HepG2 (cell line): ENCODE measurements around the gene AGER. TPM values are rescaled to one million over a fixed set of nuclear protein-coding genes. Genes with fewer than 3 reads are reported as not detected.
A peak's percentile ranks its signal among the peaks of the same experiment; 100 is the strongest.

Experiments used
- ATAD3A ChIP-seq: sonication (generic); formaldehyde crosslinking; IDR thresholded peaks from 2 replicates; pipeline ENCODE4 v1.4.0; 2020; ENCODE audit warnings: missing genetic modification reagents
- CREB3 ChIP-seq: sonication (generic); formaldehyde crosslinking; IDR thresholded peaks from 2 replicates; pipeline ENCODE4 v1.5.0; 2020; ENCODE audit warnings: missing genetic modification reagents
- GZF1 ChIP-seq: sonication (generic); formaldehyde crosslinking; IDR thresholded peaks from 2 replicates; pipeline ENCODE4 v1.5.1; 2020; ENCODE audit warnings: mild to moderate bottlenecking, missing genetic modification reagents
- NFE2L2 ChIP-seq: fragments of 150-350 bp; IDR thresholded peaks from 2 replicates; pipeline ENCODE4 v1.6.1; 2014; ENCODE audit warnings: low read length
- PHF21A ChIP-seq: sonication (generic); formaldehyde crosslinking; IDR thresholded peaks from 2 replicates; pipeline ENCODE4 v1.5.0; 2020; ENCODE audit warnings: mild to moderate bottlenecking, missing genetic modification reagents
- SP5 ChIP-seq: IDR thresholded peaks from 2 replicates; pipeline ENCODE4 v1.6.1; 2016; ENCODE audit warnings: low read depth, borderline replicate concordance
- THAP11 ChIP-seq: IDR thresholded peaks from 2 replicates; pipeline ENCODE4 v1.6.1; 2016; ENCODE audit warnings: missing biosample characterization, missing genetic modification reagents
- ZNF234 ChIP-seq: sonication (generic); formaldehyde crosslinking; conservative IDR thresholded peaks from 2 replicates; pipeline ENCODE4 v1.5.1; 2020; ENCODE audit warnings: mild to moderate bottlenecking, missing genetic modification reagents
- ZNF280D ChIP-seq: sonication (generic); formaldehyde crosslinking; IDR thresholded peaks from 2 replicates; pipeline ENCODE4 v1.5.1; 2020; ENCODE audit warnings: mild to moderate bottlenecking, missing genetic modification reagents
- ZNF318 ChIP-seq: sonication (generic); formaldehyde crosslinking; IDR thresholded peaks from 2 replicates; pipeline ENCODE4 v1.4.0; 2020; ENCODE audit warnings: mild to moderate bottlenecking, missing genetic modification reagents
- polyA plus RNA-seq, 8 experiments: library from polyadenylated mRNA; depleted of rRNA in 3 of 8; stranded (reverse) in 7 of 8; unstranded in 1 of 8; fragments of >200 nt; fragmentation: Illumina TruSeq in 4 of 8; extraction: Trizol in 4 of 8; gene quantifications; 2 replicates each; pipeline versions ENCODE4 v1.2.1 to v1.2.3, GENCODE V29; 2011 to 2016; ENCODE audit warnings: low read depth in 4 of 8, missing spikeins in 1 of 8, mixed read lengths in 1 of 8; ENCODE audit not compliant: insufficient read depth in 1 of 8
- total RNA-seq, 5 experiments: library from RNA; depleted of rRNA; stranded (reverse); fragments of >200 nt; fragmentation: Illumina TruSeq; extraction: Trizol; gene quantifications; 2 replicates each; pipeline ENCODE4 v1.2.3, GENCODE V29; 2016; ENCODE audit warnings: low read depth in 1 of 5
- TF ChIP-seq, protein P1 (sequence below): sonication (generic); formaldehyde crosslinking; conservative IDR thresholded peaks from 2 replicates; pipeline ENCODE4 v1.5.0; 2020; ENCODE audit warnings: missing genetic modification reagents
- TF ChIP-seq, protein P2 (sequence below), 2 experiments: fragments of 450-650 bp in 1 of 2; sonication (generic) in 1 of 2; formaldehyde crosslinking; IDR thresholded peaks; 2 replicates each; pipeline versions ENCODE4 v1.5.0 to v1.8.0; 2020 to 2022; ENCODE audit warnings: mild to moderate bottlenecking in 1 of 2, missing genetic modification reagents in 1 of 2
- TF ChIP-seq, protein P3 (sequence below): sonication (generic); formaldehyde crosslinking; IDR thresholded peaks from 2 replicates; pipeline ENCODE4 v1.4.0; 2020; ENCODE audit warnings: mild to moderate bottlenecking, missing genetic modification reagents

Gene AGER
- total and polyA plus RNA-seq, 2 of the 13 experiments (the other 11 are each of a cell fraction or from before 2014, with no cell fraction given), result 1.9 to 5.1 TPM

DNA sequence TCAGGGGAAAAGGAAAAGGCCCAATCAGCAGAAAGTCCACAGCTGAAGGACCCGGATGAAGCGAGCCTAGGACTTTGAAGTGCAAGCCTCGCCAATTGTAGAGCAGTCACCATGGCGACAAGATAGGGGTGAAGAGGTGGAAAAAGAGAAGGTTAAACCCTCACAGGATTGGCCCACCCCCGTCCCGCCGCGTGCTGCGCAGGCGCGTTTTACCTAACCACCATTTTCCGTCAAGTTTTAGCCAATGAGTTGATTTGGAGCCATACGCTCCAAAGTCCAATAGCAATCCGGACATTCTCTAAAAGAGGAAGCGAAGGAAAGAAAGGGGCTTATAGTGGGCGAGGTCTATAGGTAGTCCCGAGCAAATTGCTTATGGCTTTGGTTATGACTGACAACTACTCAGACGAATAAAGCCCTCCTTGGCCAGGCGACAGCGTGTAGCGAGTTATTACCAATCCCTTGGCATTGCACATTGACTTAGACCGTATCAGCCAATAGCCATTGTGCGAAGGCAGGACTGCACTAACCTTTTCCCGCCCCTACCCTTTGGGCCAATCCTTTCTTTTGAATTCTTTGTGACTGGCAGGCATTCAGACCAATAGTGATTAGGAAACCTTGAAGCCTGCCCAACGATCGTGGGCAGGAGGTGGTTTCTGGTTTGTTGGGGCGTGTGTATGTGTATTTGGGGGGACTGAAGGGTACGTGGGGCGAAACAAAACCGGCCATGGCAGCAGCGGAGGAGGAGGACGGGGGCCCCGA, 6.1 kb downstream of the AGER start, which contains the start of gene RNF5 (continued):
- TF ChIP-seq, protein P1, sequence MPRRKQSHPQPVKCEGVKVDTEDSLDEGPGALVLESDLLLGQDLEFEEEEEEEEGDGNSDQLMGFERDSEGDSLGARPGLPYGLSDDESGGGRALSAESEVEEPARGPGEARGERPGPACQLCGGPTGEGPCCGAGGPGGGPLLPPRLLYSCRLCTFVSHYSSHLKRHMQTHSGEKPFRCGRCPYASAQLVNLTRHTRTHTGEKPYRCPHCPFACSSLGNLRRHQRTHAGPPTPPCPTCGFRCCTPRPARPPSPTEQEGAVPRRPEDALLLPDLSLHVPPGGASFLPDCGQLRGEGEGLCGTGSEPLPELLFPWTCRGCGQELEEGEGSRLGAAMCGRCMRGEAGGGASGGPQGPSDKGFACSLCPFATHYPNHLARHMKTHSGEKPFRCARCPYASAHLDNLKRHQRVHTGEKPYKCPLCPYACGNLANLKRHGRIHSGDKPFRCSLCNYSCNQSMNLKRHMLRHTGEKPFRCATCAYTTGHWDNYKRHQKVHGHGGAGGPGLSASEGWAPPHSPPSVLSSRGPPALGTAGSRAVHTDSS, result no peak
- 0 out of 2 replicates have a peak, but pooled peaks have one; percentile 33 for TF ChIP-seq THAP11 (CRISPR knock-in tag)
- no peak for TF ChIP-seq ZNF318
- TF ChIP-seq, protein P2, sequence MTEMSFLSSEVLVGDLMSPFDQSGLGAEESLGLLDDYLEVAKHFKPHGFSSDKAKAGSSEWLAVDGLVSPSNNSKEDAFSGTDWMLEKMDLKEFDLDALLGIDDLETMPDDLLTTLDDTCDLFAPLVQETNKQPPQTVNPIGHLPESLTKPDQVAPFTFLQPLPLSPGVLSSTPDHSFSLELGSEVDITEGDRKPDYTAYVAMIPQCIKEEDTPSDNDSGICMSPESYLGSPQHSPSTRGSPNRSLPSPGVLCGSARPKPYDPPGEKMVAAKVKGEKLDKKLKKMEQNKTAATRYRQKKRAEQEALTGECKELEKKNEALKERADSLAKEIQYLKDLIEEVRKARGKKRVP (CRISPR knock-in tag; IDR thresholded peaks at IDR 0.05), result no peak
- peak; percentile 87 for TF ChIP-seq PHF21A (CRISPR knock-in tag)
- TF ChIP-seq, protein P3, sequence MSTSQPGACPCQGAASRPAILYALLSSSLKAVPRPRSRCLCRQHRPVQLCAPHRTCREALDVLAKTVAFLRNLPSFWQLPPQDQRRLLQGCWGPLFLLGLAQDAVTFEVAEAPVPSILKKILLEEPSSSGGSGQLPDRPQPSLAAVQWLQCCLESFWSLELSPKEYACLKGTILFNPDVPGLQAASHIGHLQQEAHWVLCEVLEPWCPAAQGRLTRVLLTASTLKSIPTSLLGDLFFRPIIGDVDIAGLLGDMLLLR (CRISPR knock-in tag), result no peak
- no peak; the same call in 1 of the 2 replicates for TF ChIP-seq NFE2L2
- no peak; the same call in 1 of the 2 replicates for TF ChIP-seq SP5 (CRISPR knock-in tag)
- no peak for TF ChIP-seq ZNF234
- no peak for TF ChIP-seq ATAD3A (CRISPR knock-in tag)
- no peak; the same call in 1 of the 2 replicates for TF ChIP-seq ZNF280D (CRISPR knock-in tag)
- TF ChIP-seq GZF1 (CRISPR knock-in tag), result no peak
- no peak for TF ChIP-seq CREB3 (CRISPR knock-in tag)
